ENCODE measurements around the gene HIKESHI.

Gene HIKESHI

DNA sequence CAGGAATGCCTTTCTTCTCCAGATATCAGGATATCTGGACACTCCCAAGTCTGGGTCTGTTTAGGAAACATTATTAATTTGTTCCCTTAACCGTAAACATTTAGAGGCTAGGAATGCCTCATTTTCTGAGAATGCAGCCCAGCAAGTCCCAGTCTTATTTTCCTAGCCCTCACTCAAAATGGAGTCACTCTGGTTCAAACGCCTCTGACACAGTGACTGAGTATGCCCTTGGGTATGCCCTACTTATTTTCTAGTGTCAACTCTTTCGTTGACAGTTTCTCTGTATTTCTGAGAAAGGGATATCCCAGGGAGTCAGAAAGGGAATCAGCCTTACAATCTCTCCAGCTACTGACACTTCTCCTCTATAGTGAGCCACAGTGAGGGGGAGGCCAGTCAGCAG, 56.7 kb downstream of the HIKESHI start:
- TF ChIP-seq, protein P1, sequence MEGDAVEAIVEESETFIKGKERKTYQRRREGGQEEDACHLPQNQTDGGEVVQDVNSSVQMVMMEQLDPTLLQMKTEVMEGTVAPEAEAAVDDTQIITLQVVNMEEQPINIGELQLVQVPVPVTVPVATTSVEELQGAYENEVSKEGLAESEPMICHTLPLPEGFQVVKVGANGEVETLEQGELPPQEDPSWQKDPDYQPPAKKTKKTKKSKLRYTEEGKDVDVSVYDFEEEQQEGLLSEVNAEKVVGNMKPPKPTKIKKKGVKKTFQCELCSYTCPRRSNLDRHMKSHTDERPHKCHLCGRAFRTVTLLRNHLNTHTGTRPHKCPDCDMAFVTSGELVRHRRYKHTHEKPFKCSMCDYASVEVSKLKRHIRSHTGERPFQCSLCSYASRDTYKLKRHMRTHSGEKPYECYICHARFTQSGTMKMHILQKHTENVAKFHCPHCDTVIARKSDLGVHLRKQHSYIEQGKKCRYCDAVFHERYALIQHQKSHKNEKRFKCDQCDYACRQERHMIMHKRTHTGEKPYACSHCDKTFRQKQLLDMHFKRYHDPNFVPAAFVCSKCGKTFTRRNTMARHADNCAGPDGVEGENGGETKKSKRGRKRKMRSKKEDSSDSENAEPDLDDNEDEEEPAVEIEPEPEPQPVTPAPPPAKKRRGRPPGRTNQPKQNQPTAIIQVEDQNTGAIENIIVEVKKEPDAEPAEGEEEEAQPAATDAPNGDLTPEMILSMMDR (conservative IDR thresholded peaks at IDR 0.05; ENCODE audit: control insufficient read depth, insufficient read depth, low read depth, low read length): no peak
- H3K4me3 ChIP-seq (ENCODE audit: control insufficient read depth, low read depth, low read length): no peak overlapping the region
- no peak for DNase-seq (ENCODE audit: low read depth)

- peak; percentile 68 for DNase-seq (ENCODE audit: low read depth)
- H3K4me3 ChIP-seq (ENCODE audit: control insufficient read depth, low read depth, low read length): no peak overlapping the region
- TF ChIP-seq, protein P1 (conservative IDR thresholded peaks at IDR 0.05; ENCODE audit: control insufficient read depth, insufficient read depth, low read depth, low read length): peak; percentile 53
Measured at GRCh38 chr11:86360775-86361395, 58.8 kb downstream of the HIKESHI start.

GRCh38 chr11:86363424-86363823, 61.4 kb downstream of the HIKESHI start:
- TF ChIP-seq, protein P1 (conservative IDR thresholded peaks at IDR 0.05; ENCODE audit: control insufficient read depth, insufficient read depth, low read depth, low read length): no peak
- no peak overlapping the region for H3K4me3 ChIP-seq (ENCODE audit: control insufficient read depth, low read depth, low read length)
- DNase-seq (ENCODE audit: low read depth): no peak

DNA sequence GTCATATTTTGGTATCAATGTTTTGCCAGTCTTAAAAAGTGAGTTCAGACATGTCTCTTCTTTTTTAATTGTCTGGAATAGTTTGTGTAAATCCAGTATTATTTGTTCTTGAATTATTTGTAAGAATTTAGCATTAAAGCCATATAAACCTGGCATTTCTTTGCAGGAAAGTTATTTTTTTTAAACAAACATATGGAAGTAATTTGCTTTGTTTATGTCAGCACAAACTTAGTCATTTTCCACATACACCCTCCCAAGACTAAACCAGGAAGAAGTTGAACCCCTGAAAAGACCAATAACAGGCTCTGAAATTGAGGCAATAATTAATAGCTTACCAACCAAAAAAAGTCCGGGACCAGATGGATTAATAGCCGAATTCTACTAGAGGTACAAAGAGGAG, 63.5 kb downstream of the HIKESHI start:
- peak; percentile 74 for DNase-seq (ENCODE audit: low read depth)
- H3K4me3 ChIP-seq (ENCODE audit: control insufficient read depth, low read depth, low read length): no peak overlapping the region
- TF ChIP-seq, protein P1 (conservative IDR thresholded peaks at IDR 0.05; ENCODE audit: control insufficient read depth, insufficient read depth, low read depth, low read length): no peak

GRCh38 chr11:86369668-86370067, 67.6 kb downstream of the HIKESHI start:
- TF ChIP-seq, protein P1 (conservative IDR thresholded peaks at IDR 0.05; ENCODE audit: control insufficient read depth, insufficient read depth, low read depth, low read length): no peak
- H3K4me3 ChIP-seq (ENCODE audit: control insufficient read depth, low read depth, low read length): no peak overlapping the region
- no peak for DNase-seq (ENCODE audit: low read depth)

DNA sequence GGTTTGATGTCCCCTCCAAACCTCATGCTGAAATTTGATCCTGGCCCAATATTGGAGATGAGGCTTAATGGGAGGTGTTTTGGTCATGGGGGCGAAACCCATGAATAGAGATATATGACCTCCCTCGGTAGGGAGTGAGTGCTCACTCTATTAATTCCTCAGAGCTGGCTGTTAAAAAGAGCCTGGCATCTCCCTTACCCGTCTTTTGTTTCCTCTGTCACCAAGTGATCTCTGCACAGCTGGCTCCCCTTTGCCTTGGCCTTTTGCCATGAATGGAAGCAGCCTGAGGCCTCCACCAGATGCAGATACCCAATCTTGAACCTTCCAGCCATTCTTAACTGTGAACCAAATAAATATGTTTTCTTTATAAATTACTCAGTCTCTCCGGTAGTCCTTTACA, 68.1 kb downstream of the HIKESHI start:
- H3K4me3 ChIP-seq (ENCODE audit: control insufficient read depth, low read depth, low read length): no peak overlapping the region
- DNase-seq (ENCODE audit: low read depth): no peak
- TF ChIP-seq, protein P1 (conservative IDR thresholded peaks at IDR 0.05; ENCODE audit: control insufficient read depth, insufficient read depth, low read depth, low read length): no peak

Measured in fibroblast of mammary gland (primary cell).